ENCODE measurements around the gene LRRIQ1. TPM values are rescaled to one million over a fixed set of nuclear protein-coding genes. Genes with fewer than 3 reads are reported as not detected.

The LRRIQ1 gene
- total RNA-seq, 1 experiment from 2014 or later = 0.39 TPM

- Histone ChIP-seq H3T11ph (ENCODE audit: low read length) (no peak overlapping the region), H3K79me1 (ENCODE audit: insufficient read depth, low read depth, low read length, poor library complexity, severe bottlenecking) (no peaks in the 10 kb centered on the region), H2BK20ac (ENCODE audit: low read depth, low read length, poor library complexity, severe bottlenecking) (no peak overlapping the region), H2AK5ac (ENCODE audit: insufficient read length, low read length) (no peak overlapping the region), H3K9ac (ENCODE audit: extremely low read depth, insufficient read length, low read length) (no peak overlapping the region), H2BK15ac (ENCODE audit: low read depth, low read length) (no peak overlapping the region), H3K79me2 (ENCODE audit: insufficient read depth, low read length) (no peaks in the 10 kb centered on the region), H2BK5ac (ENCODE audit: insufficient read length, low read length) (no peak overlapping the region), H4K8ac (replicated peaks; ENCODE audit: insufficient read length, low read depth, low read length) (no peak overlapping the region), H3K23ac (ENCODE audit: insufficient read length, low read depth, low read length) (no peak overlapping the region), H4K91ac (ENCODE audit: insufficient read length, low read depth, low read length) (no peak overlapping the region), H2BK120ac (ENCODE audit: low read depth, low read length, poor library complexity, severe bottlenecking) (no peak overlapping the region), H3K4ac (ENCODE audit: low read depth, low read length) (no peak overlapping the region), H3K4me1 (ENCODE audit: insufficient read depth, low read length) (no peaks in the 10 kb centered on the region), H2AFZ (ENCODE audit: low read length) (no peak overlapping the region), H3K27me3 (ENCODE audit: insufficient read depth, low read length) (peaks cover 9% of the 10 kb centered on the region; the same call in 1 of the 2 replicates), H3K18ac (ENCODE audit: insufficient read length, low read depth, low read length) (no peak overlapping the region), H3K9me3 (ENCODE audit: control insufficient read depth, low read depth, low read length) (no peaks in the 10 kb centered on the region), H4K5ac (ENCODE audit: insufficient read length, low read depth, low read length) (no peak overlapping the region), H2BK12ac (ENCODE audit: insufficient read length, low read depth, low read length) (no peak overlapping the region), H3K23me2 (ENCODE audit: insufficient read length, low read depth, low read length, poor library complexity, severe bottlenecking) (peaks cover 15% of the 10 kb centered on the region), H3K27ac (ENCODE audit: insufficient read length, low read depth, low read length) (no peak overlapping the region), H3K14ac (ENCODE audit: insufficient read depth, low read length) (no peak overlapping the region), H4K20me1 (ENCODE audit: control insufficient read depth, insufficient read depth, insufficient read length) (no peaks in the 10 kb centered on the region), H3K56ac (ENCODE audit: insufficient read length, low read depth, low read length) (no peak overlapping the region), H3K4me2 (ENCODE audit: insufficient read depth, insufficient read length, low read length) (peak overlapping the region; percentile 42)
- H3K4me3 Mint-ChIP-seq = peak overlapping the region in 1 of 2 experiments; percentile 5; a peak in 1 of 5 replicates
- no peaks in the 10 kb centered on the region for H3K9me3 Mint-ChIP-seq
- no peak for DNase-seq
- H3K36me3 Mint-ChIP-seq (ENCODE audit: insufficient read depth in 1 of 3, low read depth in 3 of 3) = no peaks in the 10 kb centered on the region
- TF ChIP-seq, protein P1, sequence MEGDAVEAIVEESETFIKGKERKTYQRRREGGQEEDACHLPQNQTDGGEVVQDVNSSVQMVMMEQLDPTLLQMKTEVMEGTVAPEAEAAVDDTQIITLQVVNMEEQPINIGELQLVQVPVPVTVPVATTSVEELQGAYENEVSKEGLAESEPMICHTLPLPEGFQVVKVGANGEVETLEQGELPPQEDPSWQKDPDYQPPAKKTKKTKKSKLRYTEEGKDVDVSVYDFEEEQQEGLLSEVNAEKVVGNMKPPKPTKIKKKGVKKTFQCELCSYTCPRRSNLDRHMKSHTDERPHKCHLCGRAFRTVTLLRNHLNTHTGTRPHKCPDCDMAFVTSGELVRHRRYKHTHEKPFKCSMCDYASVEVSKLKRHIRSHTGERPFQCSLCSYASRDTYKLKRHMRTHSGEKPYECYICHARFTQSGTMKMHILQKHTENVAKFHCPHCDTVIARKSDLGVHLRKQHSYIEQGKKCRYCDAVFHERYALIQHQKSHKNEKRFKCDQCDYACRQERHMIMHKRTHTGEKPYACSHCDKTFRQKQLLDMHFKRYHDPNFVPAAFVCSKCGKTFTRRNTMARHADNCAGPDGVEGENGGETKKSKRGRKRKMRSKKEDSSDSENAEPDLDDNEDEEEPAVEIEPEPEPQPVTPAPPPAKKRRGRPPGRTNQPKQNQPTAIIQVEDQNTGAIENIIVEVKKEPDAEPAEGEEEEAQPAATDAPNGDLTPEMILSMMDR (conservative IDR thresholded peaks at IDR 0.05) = no peak
- peaks cover 13 to 24% of the 10 kb centered on the region in 2 experiments for H3K4me1 Mint-ChIP-seq
- peak overlapping the region in 1 of 3 experiments; percentile 65; a peak in 2 of 7 replicates for H3K27ac Mint-ChIP-seq
- WGBS (ENCODE audit: extremely low coverage, insufficient read length, low lambda C conversion rate) = no CpG with 5 or more reads among the region's 6 CpGs
- H3K27me3 Mint-ChIP-seq (ENCODE audit: low read depth) = peaks cover 24% of the 10 kb centered on the region
These were observed 247.4 kb downstream of the LRRIQ1 start for GRCh38 chr12:85283560-85283959.

Other genes starting within 250 kb of the LRRIQ1 start
- 12.9 and 16.7 TPM in 2 replicates for gene SLC6A15, start 123.6 kb upstream of the LRRIQ1 start, total RNA-seq (2021)
- not detected in 2 replicates for gene TSPAN19, start 74 bp upstream of the LRRIQ1 start, total RNA-seq (2021)
- 2.1 and 3.2 TPM in 2 replicates for gene ALX1, start 243.9 kb downstream of the LRRIQ1 start, total RNA-seq (2021)